Adrenal gland (tissue), 5 donors: Measurements from ENCODE around the gene ALOX5.
"Not testable (repeated sequence)": the region's sequence is repeated elsewhere in the genome, so short reads cannot be mapped to it uniquely, and the experiment has no call there.

Experiments used
- POLR2A ChIP-seq, 2 donors: fragments of 450-650 bp; IDR thresholded peaks; one replicate each; pipeline ENCODE4 v1.6.1; 2017; ENCODE audit warnings: antibody characterized with exemption in 2 of 2, mild to moderate bottlenecking in 2 of 2, moderate library complexity in 1 of 2
- TF ChIP-seq, protein P1 (sequence below), 6 experiments: fragments of 450-650 bp in 4 of 6; fragments of 200-600 bp in 2 of 6; sonication (generic) in 1 of 6; IDR thresholded peaks; 1 replicate in 5 of 6; 2 replicates in 1 of 6; pipeline versions ENCODE4 v1.5.1 to v1.8.0; 2016 to 2021; ENCODE audit warnings: antibody characterized with exemption in 6 of 6, mild to moderate bottlenecking in 2 of 6, moderate library complexity in 1 of 6
- donor health status: DM: no; HTN: no; CAD: no.

DNA sequence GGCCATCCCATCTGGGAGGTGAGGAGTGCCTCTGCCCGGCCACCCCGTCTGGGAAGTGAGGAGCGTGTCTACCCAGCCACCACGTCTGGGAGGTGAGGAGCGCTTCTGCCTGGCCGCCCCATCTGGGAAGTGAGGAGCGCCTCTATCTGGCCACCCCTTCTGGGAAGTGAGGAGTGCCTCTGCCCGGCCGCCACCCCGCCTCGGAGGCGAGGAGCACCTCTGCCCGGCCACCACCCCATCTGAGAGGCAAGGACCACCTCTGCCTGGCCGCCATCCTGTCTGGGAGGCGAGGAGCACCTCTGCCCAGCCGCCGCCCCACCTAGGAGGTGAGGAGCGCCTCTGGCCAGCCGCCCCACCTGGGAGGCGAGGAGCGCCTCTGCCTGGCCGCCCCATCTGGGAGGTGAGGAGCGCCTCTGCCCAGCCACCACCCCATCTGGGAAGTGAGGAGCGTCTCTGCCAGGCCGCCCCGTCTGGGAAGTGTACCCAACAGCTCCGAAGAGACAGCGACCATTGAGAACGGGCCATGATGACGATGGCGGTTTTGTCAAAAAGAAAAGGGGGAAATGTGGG, 25.7 kb upstream of the ALOX5 start:
- TF ChIP-seq, protein P1, sequence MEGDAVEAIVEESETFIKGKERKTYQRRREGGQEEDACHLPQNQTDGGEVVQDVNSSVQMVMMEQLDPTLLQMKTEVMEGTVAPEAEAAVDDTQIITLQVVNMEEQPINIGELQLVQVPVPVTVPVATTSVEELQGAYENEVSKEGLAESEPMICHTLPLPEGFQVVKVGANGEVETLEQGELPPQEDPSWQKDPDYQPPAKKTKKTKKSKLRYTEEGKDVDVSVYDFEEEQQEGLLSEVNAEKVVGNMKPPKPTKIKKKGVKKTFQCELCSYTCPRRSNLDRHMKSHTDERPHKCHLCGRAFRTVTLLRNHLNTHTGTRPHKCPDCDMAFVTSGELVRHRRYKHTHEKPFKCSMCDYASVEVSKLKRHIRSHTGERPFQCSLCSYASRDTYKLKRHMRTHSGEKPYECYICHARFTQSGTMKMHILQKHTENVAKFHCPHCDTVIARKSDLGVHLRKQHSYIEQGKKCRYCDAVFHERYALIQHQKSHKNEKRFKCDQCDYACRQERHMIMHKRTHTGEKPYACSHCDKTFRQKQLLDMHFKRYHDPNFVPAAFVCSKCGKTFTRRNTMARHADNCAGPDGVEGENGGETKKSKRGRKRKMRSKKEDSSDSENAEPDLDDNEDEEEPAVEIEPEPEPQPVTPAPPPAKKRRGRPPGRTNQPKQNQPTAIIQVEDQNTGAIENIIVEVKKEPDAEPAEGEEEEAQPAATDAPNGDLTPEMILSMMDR (IDR thresholded peaks at IDR 0.05) = not testable (repeated sequence)
- TF ChIP-seq POLR2A (IDR thresholded peaks at IDR 0.05) = not testable (repeated sequence)
